Measurements from ENCODE around the gene POP7. TPM values are rescaled to one million over a fixed set of nuclear protein-coding genes. Genes with fewer than 3 reads are reported as not detected.
A peak's percentile ranks its signal among the peaks of the same experiment; 100 is the strongest.

POP7 gene
- total and polyA plus RNA-seq, 2 donors, result 31.2 to 35.4 TPM

GRCh38 chr7:100677308-100678267 lies 28.3 kb upstream of the POP7 start:
- 96% methylated on average over 36 of the region's 36 CpGs for WGBS
- no peaks in the 10 kb centered on the region for H3K27me3 ChIP-seq (ENCODE audit: control insufficient read depth in 2 of 2, insufficient read depth in 1 of 2, low read length in 1 of 2)
- peaks cover 0 to 5% of the 10 kb centered on the region in 2 donors for H3K9me3 ChIP-seq (ENCODE audit: control insufficient read depth in 2 of 2, insufficient read depth in 1 of 2, low read length in 1 of 2)
- H3K27ac ChIP-seq (ENCODE audit: low read depth in 1 of 2, low read length in 1 of 2), result peak overlapping the region in 1 of 2 donors; percentile 4
- DNase-seq (ENCODE audit: low read depth in 6 of 9, low spot score in 9 of 9), result no peak
- H3K4me3 ChIP-seq (ENCODE audit: low read length in 2 of 2), result no peak overlapping the region
- H3K4me1 ChIP-seq (ENCODE audit: control insufficient read depth in 2 of 2, insufficient read depth in 2 of 2, low read length in 2 of 2), result peaks cover 4 to 15% of the 10 kb centered on the region in 2 donors
- peaks cover 61 to 62% of the 10 kb centered on the region in 2 donors for H3K36me3 ChIP-seq (ENCODE audit: control insufficient read depth in 2 of 2, insufficient read depth in 2 of 2, low read length in 1 of 2)

GRCh38 chr7:100678291-100678984 lies 27.5 kb upstream of the POP7 start:
- Histone ChIP-seq H3K36me3 (ENCODE audit: control insufficient read depth in 2 of 2, insufficient read depth in 2 of 2, low read length in 1 of 2) (peaks cover 70% of the 10 kb centered on the region in 2 donors), H3K4me1 (ENCODE audit: control insufficient read depth in 2 of 2, insufficient read depth in 2 of 2, low read length in 2 of 2) (peaks cover 4 to 8% of the 10 kb centered on the region in 2 donors), H3K27me3 (ENCODE audit: control insufficient read depth in 2 of 2, insufficient read depth in 1 of 2, low read length in 1 of 2) (no peaks in the 10 kb centered on the region), H3K27ac (ENCODE audit: low read depth in 1 of 2, low read length in 1 of 2) (no peak overlapping the region), H3K4me3 (ENCODE audit: low read length in 2 of 2) (no peak overlapping the region), H3K9me3 (ENCODE audit: control insufficient read depth in 2 of 2, insufficient read depth in 1 of 2, low read length in 1 of 2) (peaks cover 0 to 5% of the 10 kb centered on the region in 2 donors)
- 95% methylated on average over 35 of the region's 35 CpGs for WGBS
- no peak for DNase-seq (ENCODE audit: low read depth in 6 of 9, low spot score in 9 of 9)

- Histone ChIP-seq H3K36me3 (ENCODE audit: control insufficient read depth in 2 of 2, insufficient read depth in 2 of 2, low read length in 1 of 2) (peaks cover 78 to 79% of the 10 kb centered on the region in 2 donors), H3K27ac (ENCODE audit: low read depth in 1 of 2, low read length in 1 of 2) (no peak overlapping the region)
- 95% methylated on average over 13 of the region's 13 CpGs for WGBS
Observed at GRCh38 chr7:100679129-100679926, 26.6 kb upstream of the POP7 start.

GRCh38 chr7:100679927-100680575 lies 25.9 kb upstream of the POP7 start:
- WGBS, result 96% methylated on average over 13 of the region's 13 CpGs
- H3K36me3 ChIP-seq (ENCODE audit: control insufficient read depth in 2 of 2, insufficient read depth in 2 of 2, low read length in 1 of 2), result peaks cover 86% of the 10 kb centered on the region in 2 donors
- no peak overlapping the region for H3K4me3 ChIP-seq (ENCODE audit: low read length in 2 of 2)
- DNase-seq (ENCODE audit: low read depth in 6 of 9, low spot score in 9 of 9), result no peak
- H3K27me3 ChIP-seq (ENCODE audit: control insufficient read depth in 2 of 2, insufficient read depth in 1 of 2, low read length in 1 of 2), result no peaks in the 10 kb centered on the region
- peaks cover 4 to 8% of the 10 kb centered on the region in 2 donors for H3K4me1 ChIP-seq (ENCODE audit: control insufficient read depth in 2 of 2, insufficient read depth in 2 of 2, low read length in 2 of 2)
- peak overlapping the region in 1 of 2 donors; percentile 31 for H3K27ac ChIP-seq (ENCODE audit: low read depth in 1 of 2, low read length in 1 of 2)
- peaks cover 0 to 5% of the 10 kb centered on the region in 2 donors for H3K9me3 ChIP-seq (ENCODE audit: control insufficient read depth in 2 of 2, insufficient read depth in 1 of 2, low read length in 1 of 2)

More at GRCh38 chr7:100679129-100679926, 26.6 kb upstream of the POP7 start:
- Histone ChIP-seq H3K9me3 (ENCODE audit: control insufficient read depth in 2 of 2, insufficient read depth in 1 of 2, low read length in 1 of 2) (peaks cover 0 to 5% of the 10 kb centered on the region in 2 donors), H3K27me3 (ENCODE audit: control insufficient read depth in 2 of 2, insufficient read depth in 1 of 2, low read length in 1 of 2) (no peaks in the 10 kb centered on the region), H3K4me1 (ENCODE audit: control insufficient read depth in 2 of 2, insufficient read depth in 2 of 2, low read length in 2 of 2) (peaks cover 4 to 8% of the 10 kb centered on the region in 2 donors), H3K4me3 (ENCODE audit: low read length in 2 of 2) (no peak overlapping the region)
- DNase-seq (ENCODE audit: low read depth in 6 of 9, low spot score in 9 of 9), result no peak

GRCh38 chr7:100680576-100681271 lies 25.2 kb upstream of the POP7 start:
- DNase-seq (ENCODE audit: low read depth in 6 of 9, low spot score in 9 of 9), result no peak
- H3K36me3 ChIP-seq (ENCODE audit: control insufficient read depth in 2 of 2, insufficient read depth in 2 of 2, low read length in 1 of 2), result peaks cover 92 to 93% of the 10 kb centered on the region in 2 donors
- H3K4me1 ChIP-seq (ENCODE audit: control insufficient read depth in 2 of 2, insufficient read depth in 2 of 2, low read length in 2 of 2), result peaks cover 4 to 8% of the 10 kb centered on the region in 2 donors
- H3K4me3 ChIP-seq (ENCODE audit: low read length in 2 of 2), result no peak overlapping the region
- peak overlapping the region in 1 of 2 donors; percentile 38 for H3K27ac ChIP-seq (ENCODE audit: low read depth in 1 of 2, low read length in 1 of 2)
- H3K9me3 ChIP-seq (ENCODE audit: control insufficient read depth in 2 of 2, insufficient read depth in 1 of 2, low read length in 1 of 2), result peaks cover 0 to 1% of the 10 kb centered on the region in 2 donors
- 96% methylated on average over 18 of the region's 18 CpGs for WGBS
- H3K27me3 ChIP-seq (ENCODE audit: control insufficient read depth in 2 of 2, insufficient read depth in 1 of 2, low read length in 1 of 2), result no peaks in the 10 kb centered on the region

GRCh38 chr7:100681491-100682227 lies 24.3 kb upstream of the POP7 start:
- H3K4me1 ChIP-seq (ENCODE audit: control insufficient read depth in 2 of 2, insufficient read depth in 2 of 2, low read length in 2 of 2), result peaks cover 0 to 2% of the 10 kb centered on the region in 2 donors
- WGBS, result 93% methylated on average over 29 of the region's 29 CpGs
- H3K9me3 ChIP-seq (ENCODE audit: control insufficient read depth in 2 of 2, insufficient read depth in 1 of 2, low read length in 1 of 2), result no peaks in the 10 kb centered on the region
- H3K27me3 ChIP-seq (ENCODE audit: control insufficient read depth in 2 of 2, insufficient read depth in 1 of 2, low read length in 1 of 2), result no peaks in the 10 kb centered on the region
- H3K27ac ChIP-seq (ENCODE audit: low read depth in 1 of 2, low read length in 1 of 2), result no peak overlapping the region
- no peak for DNase-seq (ENCODE audit: low read depth in 6 of 9, low spot score in 9 of 9)
- H3K36me3 ChIP-seq (ENCODE audit: control insufficient read depth in 2 of 2, insufficient read depth in 2 of 2, low read length in 1 of 2), result peaks cover 97 to 99% of the 10 kb centered on the region in 2 donors
- H3K4me3 ChIP-seq (ENCODE audit: low read length in 2 of 2), result no peak overlapping the region

- WGBS, result 96% methylated on average over 25 of the region's 25 CpGs
- Histone ChIP-seq H3K36me3 (ENCODE audit: control insufficient read depth in 2 of 2, insufficient read depth in 2 of 2, low read length in 1 of 2) (peaks cover 97 to 99% of the 10 kb centered on the region in 2 donors), H3K27ac (ENCODE audit: low read depth in 1 of 2, low read length in 1 of 2) (no peak overlapping the region), H3K4me3 (ENCODE audit: low read length in 2 of 2) (no peak overlapping the region), H3K4me1 (ENCODE audit: control insufficient read depth in 2 of 2, insufficient read depth in 2 of 2, low read length in 2 of 2) (no peaks in the 10 kb centered on the region), H3K27me3 (ENCODE audit: control insufficient read depth in 2 of 2, insufficient read depth in 1 of 2, low read length in 1 of 2) (no peaks in the 10 kb centered on the region), H3K9me3 (ENCODE audit: control insufficient read depth in 2 of 2, insufficient read depth in 1 of 2, low read length in 1 of 2) (no peaks in the 10 kb centered on the region)
- no peak for DNase-seq (ENCODE audit: low read depth in 6 of 9, low spot score in 9 of 9)
Observed at GRCh38 chr7:100682228-100682741, 23.6 kb upstream of the POP7 start.
